Fibroblast of lung (primary cell): Measurements from ENCODE around the gene SMC1B. TPM values are rescaled to one million over a fixed set of nuclear protein-coding genes. Genes with fewer than 3 reads are reported as not detected.
A peak's percentile ranks its signal among the peaks of the same experiment; 100 is the strongest.

Experiments
- DNase-seq, 2 donors: peaks; one replicate each; pipeline versions ENCODE4 v3.0.0 to v3.0.0-alpha.2; 2010; ENCODE audit warnings: low read depth in 2 of 2
- H2AFZ ChIP-seq: 2 replicates; pipeline ENCODE4 v1.5.1; 2012; ENCODE audit warnings: low read length, control low read depth, inconsistent platforms
- H3K27ac ChIP-seq: 2 replicates; pipeline ENCODE4 v1.5.1; 2011; ENCODE audit warnings: low read length, control low read depth; ENCODE audit not compliant: insufficient read depth
- H3K27me3 ChIP-seq: 2 replicates; pipeline ENCODE4 v1.5.1; 2011; ENCODE audit warnings: mild to moderate bottlenecking, low read length; ENCODE audit not compliant: control insufficient read depth, insufficient read depth
- H3K36me3 ChIP-seq: 2 replicates; pipeline ENCODE4 v1.5.1; 2011; ENCODE audit warnings: low read length; ENCODE audit not compliant: control insufficient read depth, insufficient read depth
- H3K4me1 ChIP-seq: 2 replicates; pipeline ENCODE4 v1.5.1; 2011; ENCODE audit warnings: low read length; ENCODE audit not compliant: control insufficient read depth, insufficient read depth; ENCODE audit errors: extremely low read depth
- H3K4me2 ChIP-seq: 2 replicates; pipeline ENCODE4 v1.5.1; 2011; ENCODE audit warnings: low read length, control low read depth; ENCODE audit not compliant: insufficient read depth; ENCODE audit errors: extremely low read depth
- H3K4me3 ChIP-seq, 4 experiments: fragments of 200-600 bp in 1 of 4; sonication (generic) in 1 of 4; replicated peaks in 1 of 4; 2 replicates each; pipeline ENCODE4 v1.5.1; 2011 to 2016; ENCODE audit warnings: low read length in 4 of 4, low read depth in 3 of 4, mild to moderate bottlenecking in 3 of 4, control low read depth in 2 of 4, inconsistent platforms in 1 of 4, mixed read lengths in 1 of 4; ENCODE audit not compliant: insufficient read depth in 1 of 4; ENCODE audit errors: control extremely low read depth in 1 of 4
- H3K79me2 ChIP-seq: 2 replicates; pipeline ENCODE4 v1.5.1; 2012; ENCODE audit warnings: mild to moderate bottlenecking, low read length, inconsistent platforms; ENCODE audit not compliant: control insufficient read depth, insufficient read depth
- H3K9ac ChIP-seq: 2 replicates; pipeline ENCODE4 v1.5.1; 2011; ENCODE audit warnings: mild to moderate bottlenecking, low read length, control low read depth; ENCODE audit not compliant: insufficient read depth
- H3K9me3 ChIP-seq: 2 replicates; pipeline ENCODE4 v1.5.1; 2012; ENCODE audit warnings: low read depth, low read length; ENCODE audit not compliant: control insufficient read depth, insufficient read depth
- H4K20me1 ChIP-seq: 2 replicates; pipeline ENCODE4 v1.5.1; 2011; ENCODE audit warnings: low read length; ENCODE audit not compliant: control insufficient read depth, insufficient read depth; ENCODE audit errors: extremely low read depth
- CTCF ChIP-seq, 2 donors: IDR thresholded peaks in 1 of 2; conservative IDR thresholded peaks in 1 of 2; 1 replicate in 1 of 2; 2 replicates in 1 of 2; pipeline ENCODE4 v1.5.1; 2011 to 2012; ENCODE audit warnings: low read length in 2 of 2, control low read depth in 1 of 2, inconsistent platforms in 1 of 2, low read depth in 1 of 2, mild to moderate bottlenecking in 1 of 2
- EZH2 ChIP-seq: IDR thresholded peaks from 2 replicates; pipeline ENCODE4 v1.5.1; 2012; ENCODE audit warnings: low read length, control low read depth, mild to moderate bottlenecking; ENCODE audit errors: missing control alignments
- polyA plus RNA-seq, 2 donors: library from polyadenylated mRNA; depleted of rRNA in 1 of 2; stranded (reverse) in 1 of 2; unstranded in 1 of 2; fragments of >200 nt; gene quantifications; 2 replicates each; pipeline ENCODE4 v1.2.1, GENCODE V29; 2011 to 2012; ENCODE audit warnings: missing spikeins in 1 of 2
- total RNA-seq: library from RNA; depleted of rRNA; stranded (reverse); fragments of >200 nt; gene quantifications from 2 replicates; pipeline ENCODE4 v1.2.1, GENCODE V29; 2014

Gene SMC1B
- total and polyA plus RNA-seq, 2 donors (not counting 1 experiment from before 2014, with no cell fraction given) = not detected

- Histone ChIP-seq H4K20me1 (no peaks in the 10 kb centered on the region), H3K27me3 (no peaks in the 10 kb centered on the region), H3K4me1 (peaks cover 21% of the 10 kb centered on the region), H3K36me3 (peaks cover 6% of the 10 kb centered on the region), H3K4me2 (peak overlapping the region; percentile 81), H3K9me3 (no peaks in the 10 kb centered on the region), H3K4me3 (peak overlapping the region in 2 of 4 experiments; percentile 18 to 31), H3K79me2 (peaks cover 7% of the 10 kb centered on the region), H2AFZ (no peak overlapping the region), H3K9ac (peak overlapping the region; percentile 57), H3K27ac (peak overlapping the region; percentile 88)
- TF ChIP-seq CTCF (conservative IDR thresholded peaks at IDR 0.05 in 1 of 2, IDR thresholded peaks at IDR 0.05 in 1 of 2; ENCODE audit: low read depth in 1 of 2, low read length in 2 of 2) (no peak), EZH2 (no peak)
- DNase-seq = peak; percentile 69 to 76
Observed at GRCh38 chr22:45318558-45319323, 94.7 kb downstream of the SMC1B start.

GRCh38 chr22:45318168-45318557 is 95.2 kb downstream of the SMC1B start:
- no peaks in the 10 kb centered on the region for H3K9me3 ChIP-seq
- H3K9ac ChIP-seq = peak overlapping the region; percentile 28
- H3K36me3 ChIP-seq = peaks cover 4% of the 10 kb centered on the region
- no peaks in the 10 kb centered on the region for H4K20me1 ChIP-seq
- H3K4me3 ChIP-seq = peak overlapping the region in 2 of 4 experiments; percentile 11 to 31
- peaks cover 7% of the 10 kb centered on the region for H3K79me2 ChIP-seq
- H3K4me1 ChIP-seq = peaks cover 21% of the 10 kb centered on the region
- peak overlapping the region; percentile 81 for H3K4me2 ChIP-seq
- peak; percentile 93 for DNase-seq
- H3K27me3 ChIP-seq = no peaks in the 10 kb centered on the region
- H2AFZ ChIP-seq = no peak overlapping the region
- TF ChIP-seq CTCF (conservative IDR thresholded peaks at IDR 0.05 in 1 of 2, IDR thresholded peaks at IDR 0.05 in 1 of 2; ENCODE audit: low read depth in 1 of 2, low read length in 2 of 2) (no peak), EZH2 (no peak)
- peak overlapping the region; percentile 88 for H3K27ac ChIP-seq

- peak overlapping the region in 1 of 4 experiments; percentile 11 for H3K4me3 ChIP-seq
Observed at GRCh38 chr22:45317551-45318167, 95.7 kb downstream of the SMC1B start.

More at GRCh38 chr22:45317551-45318167, 95.7 kb downstream of the SMC1B start:
- Histone ChIP-seq H3K36me3 (peaks cover 4% of the 10 kb centered on the region), H4K20me1 (no peaks in the 10 kb centered on the region), H3K9ac (peak overlapping the region; percentile 11), H3K4me1 (peaks cover 21% of the 10 kb centered on the region), H3K9me3 (no peaks in the 10 kb centered on the region), H3K4me2 (peak overlapping the region; percentile 81), H3K27me3 (no peaks in the 10 kb centered on the region), H3K27ac (peak overlapping the region; percentile 88), H3K79me2 (peaks cover 7% of the 10 kb centered on the region), H2AFZ (no peak overlapping the region)
- TF ChIP-seq CTCF (conservative IDR thresholded peaks at IDR 0.05 in 1 of 2, IDR thresholded peaks at IDR 0.05 in 1 of 2; ENCODE audit: low read depth in 1 of 2, low read length in 2 of 2) (peak; percentile 20 to 51), EZH2 (no peak)
- peak; percentile 60 to 68 for DNase-seq
